ENCODE measurements around the gene FAM120C.

The FAM120C gene

DNA sequence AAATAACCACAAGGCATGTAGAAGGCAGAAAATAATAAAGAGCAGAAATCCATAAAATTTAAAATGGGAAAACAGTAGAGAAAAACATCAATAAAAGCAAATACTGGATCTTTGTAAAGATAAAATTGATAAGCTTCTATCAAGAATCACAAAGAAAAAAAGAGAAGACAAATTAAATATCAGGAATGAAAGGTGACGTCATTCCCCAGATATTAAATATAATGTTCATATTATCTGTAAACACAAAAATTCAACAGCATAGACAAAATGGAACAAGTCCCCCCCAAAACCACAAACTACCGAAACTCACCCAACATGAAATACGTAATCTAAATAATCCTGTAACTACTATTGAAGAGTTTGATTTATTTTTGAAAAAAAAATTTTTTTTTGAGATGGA is 30.5 kb upstream of the FAM120C start:
- no peak for DNase-seq
- H3K9me3 ChIP-seq (replicated peaks; ENCODE audit: insufficient read depth, low read length): no peaks in the 10 kb centered on the region
- no peaks in the 10 kb centered on the region for H3K36me3 ChIP-seq (replicated peaks; ENCODE audit: insufficient read depth, low read length)
- no peaks in the 10 kb centered on the region for H3K4me1 ChIP-seq (ENCODE audit: low read length)
- H3F3A ChIP-seq (ENCODE audit: insufficient read depth, low read length): no peaks in the 10 kb centered on the region
- H3K27ac ChIP-seq (ENCODE audit: low read length): no peak overlapping the region
- no peak overlapping the region for H3K4me2 ChIP-seq (ENCODE audit: low read depth, low read length)
- no peaks in the 10 kb centered on the region for H3K9me2 ChIP-seq (replicated peaks; ENCODE audit: insufficient read depth, low read length)
- H3K79me2 ChIP-seq (ENCODE audit: low read length): no peaks in the 10 kb centered on the region
- no peak overlapping the region for H2AFZ ChIP-seq (ENCODE audit: low read length)
- TF ChIP-seq, protein P1, sequence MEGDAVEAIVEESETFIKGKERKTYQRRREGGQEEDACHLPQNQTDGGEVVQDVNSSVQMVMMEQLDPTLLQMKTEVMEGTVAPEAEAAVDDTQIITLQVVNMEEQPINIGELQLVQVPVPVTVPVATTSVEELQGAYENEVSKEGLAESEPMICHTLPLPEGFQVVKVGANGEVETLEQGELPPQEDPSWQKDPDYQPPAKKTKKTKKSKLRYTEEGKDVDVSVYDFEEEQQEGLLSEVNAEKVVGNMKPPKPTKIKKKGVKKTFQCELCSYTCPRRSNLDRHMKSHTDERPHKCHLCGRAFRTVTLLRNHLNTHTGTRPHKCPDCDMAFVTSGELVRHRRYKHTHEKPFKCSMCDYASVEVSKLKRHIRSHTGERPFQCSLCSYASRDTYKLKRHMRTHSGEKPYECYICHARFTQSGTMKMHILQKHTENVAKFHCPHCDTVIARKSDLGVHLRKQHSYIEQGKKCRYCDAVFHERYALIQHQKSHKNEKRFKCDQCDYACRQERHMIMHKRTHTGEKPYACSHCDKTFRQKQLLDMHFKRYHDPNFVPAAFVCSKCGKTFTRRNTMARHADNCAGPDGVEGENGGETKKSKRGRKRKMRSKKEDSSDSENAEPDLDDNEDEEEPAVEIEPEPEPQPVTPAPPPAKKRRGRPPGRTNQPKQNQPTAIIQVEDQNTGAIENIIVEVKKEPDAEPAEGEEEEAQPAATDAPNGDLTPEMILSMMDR (IDR thresholded peaks at IDR 0.05; ENCODE audit: low read length): no peak
- TF ChIP-seq EZH2phosphoT487 (IDR thresholded peaks at IDR 0.05; ENCODE audit: low read length) (no peak), EZH2 (optimal IDR thresholded peaks at IDR 0.05; ENCODE audit: low read depth, low read length) (no peak)
- H3K4me3 ChIP-seq (ENCODE audit: low read length): no peak overlapping the region
- H3K27me3 ChIP-seq (replicated peaks; ENCODE audit: insufficient read depth, low read length): no peaks in the 10 kb centered on the region
- H3K9ac ChIP-seq (ENCODE audit: low read length): no peak overlapping the region
- no peaks in the 10 kb centered on the region for H4K20me1 ChIP-seq (ENCODE audit: insufficient read depth, low read length)

DNA sequence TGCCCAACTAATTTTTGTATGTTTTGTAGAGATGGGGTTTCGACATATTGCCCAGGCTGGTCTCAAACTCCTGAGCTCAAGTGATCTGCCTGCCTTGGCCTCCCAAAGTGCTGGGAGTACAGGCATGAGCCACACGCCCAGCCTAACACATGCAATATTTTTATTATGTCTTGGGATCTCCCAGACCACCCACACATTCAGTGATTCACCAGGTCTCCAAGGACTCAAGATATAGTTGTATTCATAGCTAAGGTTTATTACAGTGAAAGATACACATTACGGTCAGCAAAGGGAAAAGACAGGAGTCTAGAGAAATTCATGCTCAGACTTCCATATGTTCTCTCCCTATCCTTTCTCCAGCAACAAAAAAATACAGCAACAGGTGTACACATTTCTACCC is 25.5 kb upstream of the FAM120C start:
- no peaks in the 10 kb centered on the region for H3F3A ChIP-seq (ENCODE audit: insufficient read depth, low read length)
- TF ChIP-seq EZH2 (optimal IDR thresholded peaks at IDR 0.05; ENCODE audit: low read depth, low read length) (no peak), EZH2phosphoT487 (IDR thresholded peaks at IDR 0.05; ENCODE audit: low read length) (no peak)
- TF ChIP-seq, protein P1 (IDR thresholded peaks at IDR 0.05; ENCODE audit: low read length): no peak
- no peaks in the 10 kb centered on the region for H3K27me3 ChIP-seq (replicated peaks; ENCODE audit: insufficient read depth, low read length)
- H3K9me3 ChIP-seq (replicated peaks; ENCODE audit: insufficient read depth, low read length): no peaks in the 10 kb centered on the region
- no peak for DNase-seq
- H3K9ac ChIP-seq (ENCODE audit: low read length): no peak overlapping the region
- no peak overlapping the region for H3K4me3 ChIP-seq (ENCODE audit: low read length)
- H4K20me1 ChIP-seq (ENCODE audit: insufficient read depth, low read length): no peaks in the 10 kb centered on the region
- no peaks in the 10 kb centered on the region for H3K36me3 ChIP-seq (replicated peaks; ENCODE audit: insufficient read depth, low read length)
- H3K27ac ChIP-seq (ENCODE audit: low read length): no peak overlapping the region
- no peaks in the 10 kb centered on the region for H3K4me1 ChIP-seq (ENCODE audit: low read length)
- H3K9me2 ChIP-seq (replicated peaks; ENCODE audit: insufficient read depth, low read length): no peaks in the 10 kb centered on the region
- no peak overlapping the region for H3K4me2 ChIP-seq (ENCODE audit: low read depth, low read length)
- H2AFZ ChIP-seq (ENCODE audit: low read length): no peak overlapping the region
- H3K79me2 ChIP-seq (ENCODE audit: low read length): no peaks in the 10 kb centered on the region

DNA sequence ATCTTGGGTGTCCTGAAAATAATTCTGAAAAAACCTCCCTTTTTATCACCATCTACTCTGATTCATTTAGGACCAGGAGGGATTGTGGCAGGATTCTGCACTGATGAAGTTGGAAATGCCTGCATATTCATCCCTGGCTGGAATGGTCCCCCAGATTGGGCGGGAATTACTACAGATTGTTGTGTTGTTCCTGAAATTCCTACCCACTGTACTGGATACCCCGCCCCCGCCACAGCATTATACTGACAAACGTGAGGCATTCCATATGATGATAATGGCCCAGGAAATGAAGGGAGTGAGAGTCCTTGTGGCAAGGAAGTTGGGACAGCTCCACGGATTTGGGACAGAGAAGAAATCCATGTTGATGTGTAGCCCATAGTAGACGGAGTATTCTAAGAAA is 15.2 kb upstream of the FAM120C start:
- no peak overlapping the region for H3K4me3 ChIP-seq (ENCODE audit: low read length)
- TF ChIP-seq EZH2phosphoT487 (IDR thresholded peaks at IDR 0.05; ENCODE audit: low read length): no peak
- TF ChIP-seq, protein P1 (IDR thresholded peaks at IDR 0.05; ENCODE audit: low read length): no peak
- DNase-seq: no peak
- H3K79me2 ChIP-seq (ENCODE audit: low read length): no peaks in the 10 kb centered on the region
- no peaks in the 10 kb centered on the region for H3K9me3 ChIP-seq (replicated peaks; ENCODE audit: insufficient read depth, low read length)
- no peaks in the 10 kb centered on the region for H4K20me1 ChIP-seq (ENCODE audit: insufficient read depth, low read length)
- H3K27ac ChIP-seq (ENCODE audit: low read length): no peak overlapping the region
- H3K4me1 ChIP-seq (ENCODE audit: low read length): no peaks in the 10 kb centered on the region
- H2AFZ ChIP-seq (ENCODE audit: low read length): no peak overlapping the region
- H3K4me2 ChIP-seq (ENCODE audit: low read depth, low read length): no peak overlapping the region
- no peaks in the 10 kb centered on the region for H3K9me2 ChIP-seq (replicated peaks; ENCODE audit: insufficient read depth, low read length)
- no peaks in the 10 kb centered on the region for H3F3A ChIP-seq (ENCODE audit: insufficient read depth, low read length)
- no peak overlapping the region for H3K9ac ChIP-seq (ENCODE audit: low read length)
- no peaks in the 10 kb centered on the region for H3K27me3 ChIP-seq (replicated peaks; ENCODE audit: insufficient read depth, low read length)
- H3K36me3 ChIP-seq (replicated peaks; ENCODE audit: insufficient read depth, low read length): no peaks in the 10 kb centered on the region

Data from MM.1S (cell line).